ENCODE results near the gene BICD2. TPM values are rescaled to one million over a fixed set of nuclear protein-coding genes. Genes with fewer than 3 reads are reported as not detected.

Gene BICD2
- total RNA-seq, 6 donors from 2014 or later: 33.8 to 50.1 (median 45.1) TPM

GRCh38 chr9:92767066-92768054 is 2.7 kb upstream of the BICD2 start:
- TF ChIP-seq POLR2A (IDR thresholded peaks at IDR 0.05) (no peak), POLR2AphosphoS5 (IDR thresholded peaks at IDR 0.05) (no peak), EP300 (IDR thresholded peaks at IDR 0.05) (no peak), CTCF (IDR thresholded peaks at IDR 0.05) (no peak)
- no peaks in the 10 kb centered on the region for H3K9me3 ChIP-seq
- H3K27me3 ChIP-seq: no peaks in the 10 kb centered on the region
- H3K4me1 ChIP-seq: peaks cover 27 to 36% (median 32%) of the 10 kb centered on the region in 4 donors
- H3K27ac ChIP-seq: peak overlapping the region in 3 of 4 donors; percentile 27 to 58 (median 39)
- no peaks in the 10 kb centered on the region for H3K36me3 ChIP-seq
- H3K4me3 ChIP-seq: no peak overlapping the region
- ATAC-seq (ENCODE audit: low FRiP score in 2 of 2) (no peak), DNase-seq (no peak)
- 81 to 84% methylated on average over 9 of the region's 9 CpGs for WGBS, 2 donors

GRCh38 chr9:92764988-92765936 is 629 bp upstream of the BICD2 start:
- DNase-seq: peak; percentile 99
- Histone ChIP-seq H3K4me1 (peaks cover 42 to 50% (median 46%) of the 10 kb centered on the region in 4 donors), H3K27me3 (no peaks in the 10 kb centered on the region), H3K9me3 (no peaks in the 10 kb centered on the region), H3K27ac (peak overlapping the region; percentile 98 to 100 (median 100)), H3K36me3 (no peaks in the 10 kb centered on the region), H3K4me3 (peak overlapping the region; percentile 83 to 100 (median 92))
- ATAC-seq (ENCODE audit: low FRiP score in 2 of 2): peak; percentile 94 to 99
- TF ChIP-seq POLR2A (IDR thresholded peaks at IDR 0.05) (peak; percentile 66 to 98 (median 81)), POLR2AphosphoS5 (IDR thresholded peaks at IDR 0.05) (peak; percentile 80 to 95), EP300 (IDR thresholded peaks at IDR 0.05) (peak in 1 of 4 donors; percentile 11), CTCF (IDR thresholded peaks at IDR 0.05) (peak; percentile 90 to 97 (median 94))
- WGBS, 2 donors: 2 to 3% methylated on average over 18 to 52 of the region's 75 CpGs

DNA sequence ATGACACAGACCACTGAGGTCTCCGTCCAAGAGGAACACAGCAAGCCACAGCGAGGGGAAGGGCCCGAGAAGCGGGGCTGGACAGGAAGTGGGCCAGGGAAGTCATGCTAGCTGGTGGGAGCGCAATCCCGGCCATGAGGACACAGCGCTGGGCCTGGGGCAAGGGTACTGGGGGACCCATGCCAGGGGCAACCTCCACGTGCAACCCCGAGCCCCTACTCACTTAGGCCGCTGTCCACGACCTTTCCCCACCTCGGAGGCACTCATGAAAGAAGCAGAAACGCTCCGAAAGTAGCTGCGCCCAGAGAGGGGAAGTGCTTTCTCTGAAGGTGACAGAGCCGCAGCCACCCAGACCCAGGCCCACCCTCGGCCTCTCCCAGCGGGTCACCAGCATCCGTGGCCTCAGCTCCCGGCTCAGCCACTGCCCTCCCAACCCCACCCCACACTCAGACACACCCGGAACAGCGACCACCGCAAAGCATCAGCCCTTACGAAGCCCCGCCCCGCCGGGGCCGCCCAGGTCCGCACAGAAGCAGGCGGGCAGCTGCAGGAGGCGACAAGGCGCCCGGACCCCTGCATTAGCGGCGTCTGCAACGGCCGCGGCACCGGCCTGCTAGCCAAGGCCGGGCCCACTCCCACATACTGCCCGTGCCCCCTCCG is 782 bp downstream of the BICD2 start:
- H3K9me3 ChIP-seq: no peaks in the 10 kb centered on the region
- 0% methylated on average over 24 of the region's 42 CpGs; no CpG with 5 or more reads in 1 of the 2 donors for WGBS, 2 donors
- H3K27ac ChIP-seq: peak overlapping the region; percentile 88 to 100 (median 100)
- H3K27me3 ChIP-seq: no peaks in the 10 kb centered on the region
- peak in 1 of 4 donors; percentile 19 for TF ChIP-seq POLR2A (IDR thresholded peaks at IDR 0.05)
- no peak for TF ChIP-seq CTCF (IDR thresholded peaks at IDR 0.05)
- ATAC-seq (ENCODE audit: low FRiP score in 2 of 2): peak in 1 of 2 donors; percentile 2
- DNase-seq: peak; percentile 53 to 92
- H3K4me1 ChIP-seq: peaks cover 40 to 57% (median 50%) of the 10 kb centered on the region in 4 donors
- H3K36me3 ChIP-seq: no peaks in the 10 kb centered on the region
- H3K4me3 ChIP-seq: peak overlapping the region; percentile 83 to 100 (median 97)

Data from upper lobe of left lung (tissue), 6 donors.